Glutamatergic neuron (in vitro differentiated cells): ENCODE measurements around the gene OR2A14. TPM values are rescaled to one million over a fixed set of nuclear protein-coding genes. Genes with fewer than 3 reads are reported as not detected.
"Not testable (repeated sequence)": the region's sequence is repeated elsewhere in the genome, so short reads cannot be mapped to it uniquely, and the experiment has no call there.

ENCODE experiments used
- DNase-seq: peaks from one replicate; pipeline ENCODE4 v3.0.0; 2022
- H3K27ac Mint-ChIP-seq: one replicate; pipeline ENCODE4 v1.8.0; 2020; ENCODE audit warnings: mild to moderate bottlenecking, mixed read lengths, inconsistent platforms; ENCODE audit not compliant: unreplicated experiment
- H3K27me3 Mint-ChIP-seq: one replicate; pipeline ENCODE4 v1.8.0; 2020; ENCODE audit warnings: mild to moderate bottlenecking, moderate library complexity, mixed read lengths, inconsistent platforms; ENCODE audit not compliant: unreplicated experiment
- H3K36me3 Mint-ChIP-seq: one replicate; pipeline ENCODE4 v1.8.0; 2020; ENCODE audit warnings: mild to moderate bottlenecking, mixed read lengths, inconsistent platforms; ENCODE audit not compliant: unreplicated experiment
- H3K4me1 Mint-ChIP-seq: one replicate; pipeline ENCODE4 v1.8.0; 2020; ENCODE audit warnings: mild to moderate bottlenecking, low read depth, mixed read lengths, inconsistent platforms; ENCODE audit not compliant: unreplicated experiment
- H3K4me3 Mint-ChIP-seq: one replicate; pipeline ENCODE4 v1.8.0; 2020; ENCODE audit warnings: mild to moderate bottlenecking, mixed read lengths, inconsistent platforms; ENCODE audit not compliant: unreplicated experiment
- H3K9me3 Mint-ChIP-seq: one replicate; pipeline ENCODE4 v1.8.0; 2020; ENCODE audit warnings: mild to moderate bottlenecking, moderate library complexity, mixed read lengths, inconsistent platforms; ENCODE audit not compliant: unreplicated experiment
- total RNA-seq: library from RNA; stranded (reverse); fragmentation: NEBNext Ultra II Directional; extraction: Animal tissue kit (Norgen Biotek cat#: 25700); gene quantifications from one replicate; pipeline ENCODE4 v1.2.1, GENCODE V29; 2021; ENCODE audit not compliant: unreplicated experiment
- TF ChIP-seq, protein P1 (sequence below): fragments of 200-600 bp; sonication (generic); IDR thresholded peaks from one replicate; pipeline ENCODE4 v1.5.0; 2021; ENCODE audit not compliant: partially characterized antibody, unreplicated experiment

The OR2A14 gene
- total RNA-seq, 1 donor from 2014 or later = not detected

DNA sequence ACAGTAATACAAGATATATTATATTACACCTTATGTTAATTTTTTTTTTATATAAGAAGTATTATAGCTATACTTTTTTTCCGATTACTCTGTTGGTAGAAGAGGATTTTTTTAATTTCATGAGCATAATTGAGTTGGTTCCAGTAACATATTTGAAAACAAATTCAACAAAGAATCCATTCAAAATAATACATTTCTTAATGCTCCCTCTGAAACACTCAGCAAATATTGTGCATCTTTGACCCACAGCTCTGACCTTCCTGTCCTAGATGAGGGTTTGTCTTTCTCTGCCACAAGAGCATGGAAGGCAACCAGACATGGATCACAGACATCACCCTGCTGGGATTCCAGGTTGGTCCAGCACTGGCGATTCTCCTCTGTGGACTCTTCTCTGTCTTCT is 13.7 kb upstream of the OR2A14 start, which contains the start of gene OR2A2:
TSS of gene OR2A2 (plus strand) at position 301 of the 400 bp plus-strand sequence. CDS start at position 301, 0 bp downstream.
- DNase-seq = no peak
- Mint-ChIP-seq H3K4me1 (peaks cover 9% of the 10 kb centered on the region), H3K36me3 (no peaks in the 10 kb centered on the region), H3K27ac (no peak within 1 kb of the TSS), H3K9me3 (no peaks in the 10 kb centered on the region), H3K27me3 (peaks cover 1% of the 10 kb centered on the region), H3K4me3 (no peak within 1 kb of the TSS)
- TF ChIP-seq, protein P1, sequence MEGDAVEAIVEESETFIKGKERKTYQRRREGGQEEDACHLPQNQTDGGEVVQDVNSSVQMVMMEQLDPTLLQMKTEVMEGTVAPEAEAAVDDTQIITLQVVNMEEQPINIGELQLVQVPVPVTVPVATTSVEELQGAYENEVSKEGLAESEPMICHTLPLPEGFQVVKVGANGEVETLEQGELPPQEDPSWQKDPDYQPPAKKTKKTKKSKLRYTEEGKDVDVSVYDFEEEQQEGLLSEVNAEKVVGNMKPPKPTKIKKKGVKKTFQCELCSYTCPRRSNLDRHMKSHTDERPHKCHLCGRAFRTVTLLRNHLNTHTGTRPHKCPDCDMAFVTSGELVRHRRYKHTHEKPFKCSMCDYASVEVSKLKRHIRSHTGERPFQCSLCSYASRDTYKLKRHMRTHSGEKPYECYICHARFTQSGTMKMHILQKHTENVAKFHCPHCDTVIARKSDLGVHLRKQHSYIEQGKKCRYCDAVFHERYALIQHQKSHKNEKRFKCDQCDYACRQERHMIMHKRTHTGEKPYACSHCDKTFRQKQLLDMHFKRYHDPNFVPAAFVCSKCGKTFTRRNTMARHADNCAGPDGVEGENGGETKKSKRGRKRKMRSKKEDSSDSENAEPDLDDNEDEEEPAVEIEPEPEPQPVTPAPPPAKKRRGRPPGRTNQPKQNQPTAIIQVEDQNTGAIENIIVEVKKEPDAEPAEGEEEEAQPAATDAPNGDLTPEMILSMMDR = no peak

DNA sequence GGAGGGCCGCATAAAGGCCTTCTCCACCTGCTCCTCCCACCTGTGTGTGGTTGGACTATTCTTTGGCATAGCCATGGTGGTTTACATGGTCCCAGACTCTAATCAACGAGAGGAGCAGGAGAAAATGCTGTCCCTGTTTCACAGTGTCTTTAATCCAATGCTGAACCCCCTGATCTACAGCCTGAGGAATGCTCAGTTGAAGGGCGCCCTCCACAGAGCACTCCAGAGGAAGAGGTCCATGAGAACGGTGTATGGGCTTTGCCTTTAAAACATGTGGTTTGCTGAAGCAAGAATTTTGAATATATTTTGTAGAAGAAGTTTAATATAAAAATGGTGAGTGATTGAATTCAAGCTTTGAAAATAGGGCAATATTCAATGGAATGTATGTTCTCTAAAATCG is 12.7 kb upstream of the OR2A14 start:
- Mint-ChIP-seq H3K27me3 (peaks cover 1% of the 10 kb centered on the region), H3K27ac (no peak overlapping the region)

DNA sequence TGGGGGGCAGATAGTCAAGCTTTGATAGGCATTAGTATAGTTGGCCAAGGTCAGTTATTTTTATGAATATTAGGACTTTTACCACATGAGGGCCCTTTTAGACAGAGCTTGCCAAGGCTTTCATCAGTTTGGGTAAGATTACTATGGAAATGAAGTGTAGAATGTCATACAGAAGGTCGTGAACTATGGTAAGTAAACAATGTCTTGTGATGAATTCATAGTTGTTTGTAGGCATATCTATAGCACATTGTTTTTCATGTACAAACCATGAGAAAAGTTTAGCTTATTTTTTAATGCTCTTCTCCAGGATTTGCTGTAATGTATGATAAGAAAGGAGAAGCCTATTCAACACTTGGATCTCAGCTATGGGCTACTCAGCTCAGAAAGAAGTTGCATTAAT is 9.3 kb upstream of the OR2A14 start:
- no peak overlapping the region for H3K27ac Mint-ChIP-seq
- no peaks in the 10 kb centered on the region for H3K36me3 Mint-ChIP-seq
- TF ChIP-seq, protein P1 = no peak
- H3K27me3 Mint-ChIP-seq = peaks cover 1% of the 10 kb centered on the region
- H3K4me1 Mint-ChIP-seq = peaks cover 9% of the 10 kb centered on the region
- no peak for DNase-seq
- no peak overlapping the region for H3K4me3 Mint-ChIP-seq
- no peaks in the 10 kb centered on the region for H3K9me3 Mint-ChIP-seq

More for the DNA sequence above, 12.7 kb upstream of the OR2A14 start:
- Mint-ChIP-seq H3K4me3 (no peak overlapping the region), H3K36me3 (no peaks in the 10 kb centered on the region), H3K9me3 (no peaks in the 10 kb centered on the region), H3K4me1 (peaks cover 9% of the 10 kb centered on the region)
- TF ChIP-seq, protein P1 = no peak
- no peak for DNase-seq

DNA sequence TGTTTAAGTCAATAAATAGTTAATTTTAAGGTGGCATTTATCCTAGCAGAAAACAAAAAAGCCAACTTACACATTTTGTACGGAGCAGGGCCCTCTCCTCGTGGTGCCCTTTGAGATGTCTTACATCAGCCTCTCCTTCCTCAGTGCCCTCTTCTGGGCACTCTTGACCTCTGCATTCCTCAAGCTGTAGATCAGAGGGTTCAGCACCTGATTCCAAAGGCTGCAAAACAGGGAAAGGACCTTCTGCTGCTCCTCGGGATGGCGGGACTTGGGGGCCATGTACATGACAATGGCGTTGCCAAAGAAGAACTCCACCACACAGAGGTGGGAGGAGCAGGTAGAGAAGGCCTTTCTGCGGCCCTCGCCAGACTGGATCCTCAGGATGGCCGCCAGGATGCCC is 4.6 kb upstream of the OR2A14 start:
- H3K27ac Mint-ChIP-seq = no peak overlapping the region

DNA sequence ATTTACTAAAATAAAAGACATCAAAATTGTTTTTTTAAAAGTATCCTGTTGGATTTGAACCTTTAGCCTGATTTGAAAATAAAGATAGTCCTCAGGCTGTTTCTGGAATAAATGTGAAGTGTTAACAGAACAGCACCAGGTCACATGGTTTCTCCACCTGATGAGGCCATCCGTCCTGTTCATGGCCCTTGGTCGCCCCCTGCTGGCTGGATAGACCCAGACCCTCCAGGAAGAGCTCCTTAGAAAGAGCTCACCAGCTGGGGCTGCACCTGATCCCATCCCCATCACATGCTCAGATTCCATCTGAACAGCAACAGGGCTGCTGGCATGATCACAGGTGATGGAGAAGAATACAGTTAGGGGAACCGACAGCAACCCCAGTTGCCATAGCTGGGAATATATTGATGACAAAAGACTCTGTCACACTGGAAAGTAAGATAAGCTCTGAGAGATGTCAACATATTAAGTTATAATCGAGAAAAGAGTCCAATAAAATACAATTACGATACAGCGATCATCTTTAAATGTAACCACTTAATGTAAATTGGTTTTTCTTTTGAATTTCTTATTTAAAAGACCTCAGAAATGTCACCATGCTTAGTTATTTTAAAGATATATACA is 4.8 kb downstream of the OR2A14 start:
- DNase-seq = peak; percentile 99
- Mint-ChIP-seq H3K27me3 (no peaks in the 10 kb centered on the region), H3K36me3 (no peaks in the 10 kb centered on the region), H3K27ac (no peak overlapping the region), H3K4me3 (no peak overlapping the region), H3K9me3 (peaks cover 4% of the 10 kb centered on the region), H3K4me1 (peaks cover 23% of the 10 kb centered on the region)
- TF ChIP-seq, protein P1 = peak; percentile 95

More for the DNA sequence above, 4.6 kb upstream of the OR2A14 start:
- peaks cover 6% of the 10 kb centered on the region for H3K4me1 Mint-ChIP-seq
- DNase-seq = no peak
- no peaks in the 10 kb centered on the region for H3K9me3 Mint-ChIP-seq
- H3K36me3 Mint-ChIP-seq = no peaks in the 10 kb centered on the region
- H3K4me3 Mint-ChIP-seq = no peak overlapping the region
- H3K27me3 Mint-ChIP-seq = no peaks in the 10 kb centered on the region
- TF ChIP-seq, protein P1 = no peak

DNA sequence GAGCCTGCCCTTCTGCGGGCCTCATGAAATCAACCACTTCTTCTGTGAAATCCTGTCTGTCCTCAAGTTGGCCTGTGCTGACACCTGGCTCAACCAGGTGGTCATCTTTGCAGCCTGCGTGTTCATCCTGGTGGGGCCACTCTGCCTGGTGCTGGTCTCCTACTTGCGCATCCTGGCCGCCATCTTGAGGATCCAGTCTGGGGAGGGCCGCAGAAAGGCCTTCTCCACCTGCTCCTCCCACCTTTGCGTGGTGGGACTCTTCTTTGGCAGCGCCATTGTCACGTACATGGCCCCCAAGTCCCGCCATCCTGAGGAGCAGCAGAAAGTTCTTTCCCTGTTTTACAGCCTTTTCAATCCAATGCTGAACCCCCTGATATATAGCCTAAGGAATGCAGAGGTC is 6.6 kb downstream of the OR2A14 start:
- not testable (repeated sequence) for H3K9me3 Mint-ChIP-seq, DNase-seq, H3K36me3 Mint-ChIP-seq, H3K4me3 Mint-ChIP-seq, H3K27me3 Mint-ChIP-seq, H3K27ac Mint-ChIP-seq
- peaks cover 22% of the 10 kb centered on the region for H3K4me1 Mint-ChIP-seq
